ENCODE data around the gene EXOC4.

DNA sequence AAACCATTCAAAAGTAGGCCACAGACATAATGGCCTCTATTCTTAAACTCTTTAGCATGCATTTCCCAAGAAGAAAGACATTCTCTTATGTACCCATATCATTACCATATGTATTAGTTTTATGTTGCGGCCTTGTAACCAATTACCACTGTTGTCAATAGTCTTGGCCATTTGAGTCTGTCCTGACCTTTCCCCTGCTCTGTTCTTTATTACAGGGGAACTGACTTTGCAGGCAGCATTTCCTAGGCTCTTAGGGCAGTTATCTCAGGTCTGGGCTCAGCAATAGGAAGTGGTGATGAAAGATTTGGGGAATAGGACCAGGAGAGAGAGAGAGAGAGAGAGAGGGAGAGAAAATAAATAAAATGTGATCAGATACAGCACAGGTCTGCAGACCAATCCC is 679.7 kb downstream of the EXOC4 start:
- no peak for TF ChIP-seq POLR2A (IDR thresholded peaks at IDR 0.05)
- TF ChIP-seq, protein P1, sequence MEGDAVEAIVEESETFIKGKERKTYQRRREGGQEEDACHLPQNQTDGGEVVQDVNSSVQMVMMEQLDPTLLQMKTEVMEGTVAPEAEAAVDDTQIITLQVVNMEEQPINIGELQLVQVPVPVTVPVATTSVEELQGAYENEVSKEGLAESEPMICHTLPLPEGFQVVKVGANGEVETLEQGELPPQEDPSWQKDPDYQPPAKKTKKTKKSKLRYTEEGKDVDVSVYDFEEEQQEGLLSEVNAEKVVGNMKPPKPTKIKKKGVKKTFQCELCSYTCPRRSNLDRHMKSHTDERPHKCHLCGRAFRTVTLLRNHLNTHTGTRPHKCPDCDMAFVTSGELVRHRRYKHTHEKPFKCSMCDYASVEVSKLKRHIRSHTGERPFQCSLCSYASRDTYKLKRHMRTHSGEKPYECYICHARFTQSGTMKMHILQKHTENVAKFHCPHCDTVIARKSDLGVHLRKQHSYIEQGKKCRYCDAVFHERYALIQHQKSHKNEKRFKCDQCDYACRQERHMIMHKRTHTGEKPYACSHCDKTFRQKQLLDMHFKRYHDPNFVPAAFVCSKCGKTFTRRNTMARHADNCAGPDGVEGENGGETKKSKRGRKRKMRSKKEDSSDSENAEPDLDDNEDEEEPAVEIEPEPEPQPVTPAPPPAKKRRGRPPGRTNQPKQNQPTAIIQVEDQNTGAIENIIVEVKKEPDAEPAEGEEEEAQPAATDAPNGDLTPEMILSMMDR (IDR thresholded peaks at IDR 0.05): no peak
- no peak for TF ChIP-seq EP300 (IDR thresholded peaks at IDR 0.05)

All from sigmoid colon (tissue), 4 donors.